GM19455 (cell line): ENCODE measurements around the gene R3HDM2.
A peak's percentile ranks its signal among the peaks of the same experiment; 100 is the strongest.
"Not testable (repeated sequence)": the region's sequence is repeated elsewhere in the genome, so short reads cannot be mapped to it uniquely, and the experiment has no call there.

Source experiments
- ATAC-seq: cut with Tn5 transposase; IDR thresholded peaks from one replicate; pipeline ENCODE4 v1.9.1; 2021; ENCODE audit not compliant: unreplicated experiment

Gene R3HDM2

DNA sequence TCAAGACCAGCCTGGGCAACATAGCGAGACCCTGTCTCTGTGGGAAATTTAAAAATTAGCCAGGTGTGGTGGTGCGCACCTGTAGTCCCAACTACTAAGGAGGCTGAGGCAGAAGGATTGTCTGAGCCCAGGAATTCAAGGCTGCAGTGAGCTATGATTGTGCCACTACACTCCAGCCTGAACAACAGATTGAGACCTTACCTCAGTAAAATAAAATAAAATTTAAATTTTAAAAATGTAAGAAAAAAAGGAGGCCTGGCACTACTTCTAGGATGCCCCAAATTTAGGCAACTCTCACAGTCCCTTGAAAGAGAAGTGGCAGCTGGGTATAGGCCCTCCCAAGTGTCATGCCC is 23.3 kb upstream of the R3HDM2 start:
- no peak for ATAC-seq

DNA sequence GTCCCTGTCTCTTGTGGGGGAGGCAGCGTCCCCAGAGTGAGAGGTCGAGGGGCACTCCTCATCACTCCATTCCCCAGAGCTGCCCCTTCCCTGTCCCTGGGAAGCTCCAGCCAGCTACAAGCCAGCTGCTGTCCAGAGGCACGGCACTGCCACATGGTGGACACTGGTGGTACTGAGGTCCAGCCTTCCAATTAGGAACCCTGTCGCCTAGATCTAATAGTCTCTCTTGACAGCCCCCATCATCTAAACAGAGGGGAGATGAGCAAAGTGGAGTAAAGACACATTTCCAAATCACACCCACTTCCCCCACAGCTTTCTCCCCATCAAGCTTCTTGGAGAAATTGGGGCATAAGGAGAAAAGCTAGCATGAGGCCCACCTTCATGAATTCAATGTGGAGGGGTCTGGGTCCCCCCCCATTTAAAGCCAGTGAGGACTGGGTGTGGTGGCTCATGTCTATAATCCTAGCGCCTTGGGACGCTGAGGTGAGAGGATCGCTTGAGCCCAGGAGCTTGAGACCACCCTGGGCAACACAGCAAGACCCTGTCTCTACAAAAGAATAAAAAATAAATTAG is 22.2 kb upstream of the R3HDM2 start:
- ATAC-seq, result peak; percentile 58

- ATAC-seq, result no peak
These were observed 21.5 kb upstream of the R3HDM2 start for GRCh38 chr12:57452181-57452936.

GRCh38 chr12:57451233-57451778 is 20.5 kb upstream of the R3HDM2 start:
- no peak for ATAC-seq

- ATAC-seq, result no peak
These were observed 19.2 kb upstream of the R3HDM2 start for GRCh38 chr12:57450057-57450456.

DNA sequence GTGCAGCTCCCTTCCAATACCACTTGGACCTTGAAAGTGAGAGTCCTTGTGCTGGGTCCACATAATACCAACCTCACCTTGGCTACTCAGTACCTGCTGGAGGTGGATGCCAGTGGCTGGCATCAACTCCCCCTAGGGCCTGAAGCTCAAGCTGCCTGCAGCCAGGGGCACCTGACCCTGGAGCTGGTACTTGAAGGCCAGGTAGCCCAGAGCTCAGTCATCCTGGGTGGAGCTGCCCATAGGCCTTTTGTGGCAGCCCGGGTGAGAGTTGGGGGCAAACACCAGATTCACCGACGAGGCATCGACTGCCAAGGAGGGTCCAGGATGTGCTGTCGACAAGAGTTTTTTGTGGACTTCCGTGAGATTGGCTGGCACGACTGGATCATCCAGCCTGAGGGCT is 18.5 kb upstream of the R3HDM2 start:
- ATAC-seq, result no peak

GRCh38 chr12:57448669-57449068 is 17.8 kb upstream of the R3HDM2 start:
- ATAC-seq, result no peak

- ATAC-seq, result no peak
These were observed 15.6 kb upstream of the R3HDM2 start for GRCh38 chr12:57446292-57446960.

DNA sequence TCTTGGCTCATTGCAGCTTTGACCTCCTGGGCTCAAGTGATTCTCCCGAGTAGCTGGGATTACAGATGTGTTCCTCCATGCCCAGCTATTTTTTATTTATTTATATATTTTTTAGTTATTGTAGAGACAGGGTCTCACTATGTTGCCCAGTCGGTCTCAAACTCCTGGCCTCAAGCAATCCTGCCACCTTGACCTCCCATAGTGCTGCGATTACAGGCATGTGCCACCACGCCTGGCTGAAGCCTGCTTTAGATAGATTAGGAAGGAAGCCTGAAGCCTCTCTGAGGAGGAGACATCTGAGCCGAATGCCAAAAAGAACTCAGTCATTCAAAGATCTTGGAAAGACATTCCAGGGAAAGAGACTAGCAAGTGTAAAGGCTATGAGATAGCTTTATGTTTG is 13.9 kb upstream of the R3HDM2 start:
- ATAC-seq, result no peak

- not testable (repeated sequence) for ATAC-seq
These were observed 13.5 kb upstream of the R3HDM2 start for GRCh38 chr12:57444337-57444736.

- ATAC-seq, result no peak
These were observed 11.1 kb upstream of the R3HDM2 start for GRCh38 chr12:57441846-57442427.

- ATAC-seq, result not testable (repeated sequence)
These were observed 10.6 kb upstream of the R3HDM2 start for GRCh38 chr12:57441393-57441792.

- ATAC-seq, result no peak
These were observed 9.0 kb upstream of the R3HDM2 start for GRCh38 chr12:57439762-57440266.

DNA sequence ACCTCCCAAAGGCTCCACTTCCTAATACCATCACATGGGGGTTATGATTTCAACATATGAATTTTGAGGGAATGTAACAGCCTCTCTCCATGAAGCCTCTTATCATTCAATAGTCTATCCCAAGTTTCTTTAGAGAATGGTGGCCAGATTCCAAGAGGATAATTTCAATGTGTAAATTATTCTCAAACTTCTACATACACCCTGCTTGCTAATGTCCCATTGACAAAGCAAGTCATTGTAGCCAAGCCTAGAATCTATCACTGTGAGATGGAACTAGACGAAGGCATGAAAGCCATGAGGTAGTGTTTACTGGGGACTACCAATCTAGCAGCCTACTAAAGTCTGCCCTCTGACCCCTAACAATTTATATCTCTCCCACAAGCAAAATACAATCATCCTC is 7.6 kb upstream of the R3HDM2 start:
- no peak for ATAC-seq

- ATAC-seq, result no peak
These were observed 4.5 kb upstream of the R3HDM2 start for GRCh38 chr12:57435293-57435692.

DNA sequence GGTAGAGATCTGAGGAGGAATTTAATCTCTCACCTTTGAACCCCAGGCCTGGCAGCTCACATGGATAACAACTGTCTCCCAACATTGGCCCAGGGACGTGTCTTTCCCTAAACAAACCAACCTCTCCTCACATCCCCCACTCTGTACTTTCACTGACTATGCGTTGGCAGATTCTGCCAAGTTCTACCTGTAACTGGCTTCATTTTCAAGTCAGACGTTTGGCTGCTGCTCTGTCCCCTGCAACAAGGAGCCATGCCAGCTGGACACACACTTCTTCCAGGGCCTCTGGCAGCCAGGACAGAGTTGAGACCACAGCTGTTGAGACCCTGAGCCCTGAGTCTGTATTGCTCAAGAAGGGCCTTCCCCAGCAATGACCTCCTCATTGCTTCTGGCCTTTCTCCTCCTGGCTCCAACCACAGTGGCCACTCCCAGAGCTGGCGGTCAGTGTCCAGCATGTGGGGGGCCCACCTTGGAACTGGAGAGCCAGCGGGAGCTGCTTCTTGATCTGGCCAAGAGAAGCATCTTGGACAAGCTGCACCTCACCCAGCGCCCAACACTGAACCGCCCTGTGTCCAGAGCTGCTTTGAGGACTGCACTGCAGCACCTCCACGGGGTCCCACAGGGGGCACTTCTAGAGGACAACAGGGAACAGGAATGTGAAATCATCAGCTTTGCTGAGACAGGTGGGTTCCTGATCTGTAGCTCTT is 3.8 kb upstream of the R3HDM2 start, which contains the start of gene INHBC:
INHBC (plus strand) TSS at position 268 of the 707 bp plus-strand sequence; CDS start at position 371, 103 bp downstream.
- no peak for ATAC-seq

DNA sequence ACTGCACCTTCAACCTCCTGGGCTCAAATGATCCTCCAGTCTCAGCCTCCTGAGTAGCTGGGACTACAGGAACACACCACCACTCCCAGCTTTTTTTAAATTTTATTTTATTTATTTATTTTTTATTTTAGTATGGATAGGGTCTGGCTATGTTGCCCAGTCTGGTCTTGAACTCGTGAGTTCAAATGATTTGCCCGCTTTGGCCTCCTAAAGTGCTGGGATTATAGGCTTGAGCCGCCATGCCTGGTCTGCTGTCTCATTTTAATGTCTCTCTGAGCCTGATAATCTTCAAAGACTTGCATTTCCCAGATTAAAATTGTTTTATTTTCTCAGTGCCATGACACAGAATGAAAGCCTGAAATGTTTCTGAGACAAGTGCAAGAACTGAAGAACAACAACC is 2.5 kb upstream of the R3HDM2 start:
- no peak for ATAC-seq

- ATAC-seq, result no peak
These were observed 878 bp upstream of the R3HDM2 start for GRCh38 chr12:57431654-57432188.

DNA sequence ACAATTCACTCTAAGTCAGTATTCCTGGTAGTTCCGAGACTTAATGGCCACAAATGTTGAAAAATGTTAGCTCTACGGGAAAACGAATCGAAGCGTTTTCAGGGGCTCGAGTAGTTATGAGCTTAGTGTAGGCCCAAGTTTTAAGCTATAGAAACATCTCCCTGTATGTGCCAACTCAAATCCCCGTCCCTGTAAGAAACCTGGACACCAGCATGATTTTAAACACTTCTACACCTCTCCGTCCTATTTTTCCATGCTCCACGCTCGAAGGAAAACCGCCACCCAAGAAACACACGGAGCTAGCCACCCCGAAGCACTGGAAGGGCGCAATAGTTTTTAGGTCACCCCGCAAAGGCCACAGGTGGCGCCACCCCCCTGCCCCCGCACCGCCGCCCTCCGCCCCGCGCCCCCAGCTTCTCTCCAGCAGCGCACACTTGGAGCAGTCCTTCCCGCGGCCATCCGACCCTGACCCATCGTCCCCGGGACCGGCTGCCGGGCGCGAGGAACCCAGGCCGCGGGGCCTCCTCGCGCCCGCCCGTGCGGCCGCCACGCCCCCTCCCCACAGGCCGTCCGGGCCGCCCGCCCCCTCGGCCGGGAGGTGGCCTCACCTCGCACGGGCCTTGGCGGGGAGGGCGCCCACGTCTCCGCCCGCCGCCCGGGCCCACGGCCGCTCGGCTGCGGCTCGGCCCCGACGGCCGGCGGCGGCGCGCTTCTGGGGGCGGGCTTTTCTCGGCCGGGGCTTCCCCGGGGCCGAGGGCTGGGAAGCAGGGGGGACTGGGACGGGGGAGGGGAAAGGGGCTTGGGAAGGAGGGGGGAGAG is 522 bp downstream of the R3HDM2 start:
- peak; percentile 46 for ATAC-seq
